Natural killer cell treated with Interleukin-12 subunit alpha and Interleukin-12 subunit beta and Interleukin-15 and Interleukin-18, amount 100 ng/mL, for 72 hours (primary cell): ENCODE results near the gene TNFSF10. TPM values are rescaled to one million over a fixed set of nuclear protein-coding genes. Genes with fewer than 3 reads are reported as not detected.

Source experiments
- ATAC-seq, 2 donors: fragments of 150-1000 bp; cut with Tn5 transposase in 1 of 2; sonication (Bioruptor Pico), chemical (Tn5 transposase) in 1 of 2; 2 replicates each; pipeline ENCODE4 v1.10.0; 2021
- DNase-seq: peaks from one replicate; pipeline ENCODE4 v3.0.0; 2022; ENCODE audit warnings: low spot score
- H3K27ac Mint-ChIP-seq, 2 donors: 1 replicate in 1 of 2; 2 replicates in 1 of 2; pipeline ENCODE4 v1.8.0; 2022; ENCODE audit warnings: mixed read lengths in 2 of 2, mild to moderate bottlenecking in 1 of 2, moderate library complexity in 1 of 2
- H3K27me3 Mint-ChIP-seq, 2 donors: 1 replicate in 1 of 2; 2 replicates in 1 of 2; pipeline ENCODE4 v1.8.0; 2022; ENCODE audit warnings: mixed read lengths in 2 of 2
- H3K36me3 Mint-ChIP-seq: one replicate; pipeline ENCODE4 v1.8.0; 2022; ENCODE audit warnings: mixed read lengths
- H3K4me1 Mint-ChIP-seq, 2 donors: 1 replicate in 1 of 2; 2 replicates in 1 of 2; pipeline ENCODE4 v1.8.0; 2022; ENCODE audit warnings: low read depth in 2 of 2, mixed read lengths in 2 of 2, mild to moderate bottlenecking in 1 of 2
- H3K4me3 Mint-ChIP-seq: one replicate; pipeline ENCODE4 v1.8.0; 2022; ENCODE audit warnings: mixed read lengths
- H3K9me3 Mint-ChIP-seq: 2 replicates; pipeline ENCODE4 v1.8.0; 2022; ENCODE audit warnings: mixed read lengths
- total RNA-seq, 2 donors: library from RNA; stranded (reverse); gene quantifications; one replicate each; pipeline ENCODE4 v1.2.3, GENCODE V29; 2022

Gene TNFSF10
- total RNA-seq, 2 donors from 2014 or later = 111 to 321 TPM

- H3K27me3 Mint-ChIP-seq = no peaks in the 10 kb centered on the region
- ATAC-seq (no peak), DNase-seq (no peak)
- peaks cover 32 to 58% of the 10 kb centered on the region in 2 donors for H3K4me1 Mint-ChIP-seq
- no peaks in the 10 kb centered on the region for H3K36me3 Mint-ChIP-seq
- H3K9me3 Mint-ChIP-seq = no peaks in the 10 kb centered on the region
- no peak overlapping the region for H3K4me3 Mint-ChIP-seq
- peak overlapping the region in 1 of 2 donors; percentile 11 for H3K27ac Mint-ChIP-seq
Measured at GRCh38 chr3:172553526-172554252, 30.5 kb upstream of the TNFSF10 start.

- Mint-ChIP-seq H3K27me3 (no peaks in the 10 kb centered on the region), H3K4me3 (no peak overlapping the region), H3K9me3 (no peaks in the 10 kb centered on the region), H3K27ac (peak overlapping the region in 1 of 2 donors; percentile 92), H3K36me3 (no peaks in the 10 kb centered on the region), H3K4me1 (peaks cover 22 to 59% of the 10 kb centered on the region in 2 donors)
- no peak for DNase-seq
- ATAC-seq = no peak
Measured at GRCh38 chr3:172552607-172553006, 29.4 kb upstream of the TNFSF10 start.

- Mint-ChIP-seq H3K27me3 (no peaks in the 10 kb centered on the region), H3K4me3 (no peak overlapping the region), H3K4me1 (peaks cover 15 to 52% of the 10 kb centered on the region in 2 donors), H3K9me3 (no peaks in the 10 kb centered on the region), H3K36me3 (no peaks in the 10 kb centered on the region), H3K27ac (peak overlapping the region; percentile 77 to 92)
- DNase-seq (no peak), ATAC-seq (no peak)
Measured at GRCh38 chr3:172551874-172552273, 28.6 kb upstream of the TNFSF10 start.

- Mint-ChIP-seq H3K27ac (peak overlapping the region; percentile 77 to 92), H3K4me3 (peak overlapping the region; percentile 41), H3K27me3 (no peaks in the 10 kb centered on the region), H3K4me1 (peaks cover 21 to 51% of the 10 kb centered on the region in 2 donors), H3K9me3 (no peaks in the 10 kb centered on the region), H3K36me3 (no peaks in the 10 kb centered on the region)
- DNase-seq (peak; percentile 78), ATAC-seq (peak; percentile 97 to 100)
Measured at GRCh38 chr3:172550347-172550943, 27.2 kb upstream of the TNFSF10 start.

- H3K27ac Mint-ChIP-seq = peak overlapping the region; percentile 40 to 91
- H3K9me3 Mint-ChIP-seq = no peaks in the 10 kb centered on the region
- no peaks in the 10 kb centered on the region for H3K36me3 Mint-ChIP-seq
- DNase-seq (no peak), ATAC-seq (no peak)
- H3K4me1 Mint-ChIP-seq = peaks cover 24 to 51% of the 10 kb centered on the region in 2 donors
- H3K4me3 Mint-ChIP-seq = no peak overlapping the region
- H3K27me3 Mint-ChIP-seq = no peaks in the 10 kb centered on the region
Measured at GRCh38 chr3:172549144-172549543, 25.9 kb upstream of the TNFSF10 start.

GRCh38 chr3:172546628-172547214 lies 23.5 kb upstream of the TNFSF10 start:
- no peaks in the 10 kb centered on the region for H3K36me3 Mint-ChIP-seq
- H3K4me1 Mint-ChIP-seq = peaks cover 26 to 35% of the 10 kb centered on the region in 2 donors
- H3K4me3 Mint-ChIP-seq = peak overlapping the region; percentile 38
- DNase-seq = no peak
- no peaks in the 10 kb centered on the region for H3K27me3 Mint-ChIP-seq
- peak in 1 of 2 donors; percentile 16 for ATAC-seq
- peak overlapping the region; percentile 73 to 91 for H3K27ac Mint-ChIP-seq
- no peaks in the 10 kb centered on the region for H3K9me3 Mint-ChIP-seq

GRCh38 chr3:172546105-172546504 lies 22.9 kb upstream of the TNFSF10 start:
- ATAC-seq = no peak
- peaks cover 21 to 29% of the 10 kb centered on the region in 2 donors for H3K4me1 Mint-ChIP-seq

GRCh38 chr3:172544404-172544803 lies 21.2 kb upstream of the TNFSF10 start:
- Mint-ChIP-seq H3K4me1 (peaks cover 13 to 22% of the 10 kb centered on the region in 2 donors), H3K36me3 (no peaks in the 10 kb centered on the region)

More at GRCh38 chr3:172546105-172546504, 22.9 kb upstream of the TNFSF10 start:
- Mint-ChIP-seq H3K27me3 (no peaks in the 10 kb centered on the region), H3K9me3 (no peaks in the 10 kb centered on the region), H3K4me3 (no peak overlapping the region), H3K27ac (peak overlapping the region; percentile 73 to 91), H3K36me3 (no peaks in the 10 kb centered on the region)
- no peak for DNase-seq

GRCh38 chr3:172543884-172544283 lies 20.7 kb upstream of the TNFSF10 start:
- ATAC-seq (no peak), DNase-seq (no peak)
- Mint-ChIP-seq H3K4me1 (peaks cover 18 to 23% of the 10 kb centered on the region in 2 donors), H3K27me3 (no peaks in the 10 kb centered on the region), H3K9me3 (no peaks in the 10 kb centered on the region), H3K36me3 (no peaks in the 10 kb centered on the region), H3K27ac (peak overlapping the region in 1 of 2 donors; percentile 18), H3K4me3 (no peak overlapping the region)

More at GRCh38 chr3:172544404-172544803, 21.2 kb upstream of the TNFSF10 start:
- H3K9me3 Mint-ChIP-seq = no peaks in the 10 kb centered on the region
- no peak overlapping the region for H3K4me3 Mint-ChIP-seq
- ATAC-seq (no peak), DNase-seq (no peak)
- no peaks in the 10 kb centered on the region for H3K27me3 Mint-ChIP-seq
- peak overlapping the region in 1 of 2 donors; percentile 18 for H3K27ac Mint-ChIP-seq

- Mint-ChIP-seq H3K27ac (no peak overlapping the region), H3K36me3 (no peaks in the 10 kb centered on the region), H3K4me1 (peaks cover 22 to 25% of the 10 kb centered on the region in 2 donors), H3K4me3 (no peak overlapping the region), H3K27me3 (no peaks in the 10 kb centered on the region), H3K9me3 (no peaks in the 10 kb centered on the region)
- no peak for DNase-seq
- no peak for ATAC-seq
Measured at GRCh38 chr3:172543419-172543818, 20.2 kb upstream of the TNFSF10 start.

GRCh38 chr3:172542999-172543398 lies 19.8 kb upstream of the TNFSF10 start:
- no peaks in the 10 kb centered on the region for H3K36me3 Mint-ChIP-seq
- H3K9me3 Mint-ChIP-seq = no peaks in the 10 kb centered on the region
- DNase-seq (no peak), ATAC-seq (no peak)
- no peak overlapping the region for H3K4me3 Mint-ChIP-seq
- H3K27ac Mint-ChIP-seq = no peak overlapping the region
- no peaks in the 10 kb centered on the region for H3K27me3 Mint-ChIP-seq
- H3K4me1 Mint-ChIP-seq = peaks cover 26 to 27% of the 10 kb centered on the region in 2 donors

- ATAC-seq = no peak
- DNase-seq = no peak
- Mint-ChIP-seq H3K27me3 (no peaks in the 10 kb centered on the region), H3K36me3 (no peaks in the 10 kb centered on the region), H3K4me1 (peaks cover 34 to 36% of the 10 kb centered on the region in 2 donors), H3K27ac (no peak overlapping the region), H3K4me3 (no peak overlapping the region), H3K9me3 (no peaks in the 10 kb centered on the region)
Measured at GRCh38 chr3:172541945-172542488, 18.8 kb upstream of the TNFSF10 start.

- no peak for ATAC-seq
- no peak overlapping the region for H3K27ac Mint-ChIP-seq
- no peak for DNase-seq
- H3K4me3 Mint-ChIP-seq = no peak overlapping the region
- H3K36me3 Mint-ChIP-seq = no peaks in the 10 kb centered on the region
- no peaks in the 10 kb centered on the region for H3K9me3 Mint-ChIP-seq
- peaks cover 36 to 41% of the 10 kb centered on the region in 2 donors for H3K4me1 Mint-ChIP-seq
- no peaks in the 10 kb centered on the region for H3K27me3 Mint-ChIP-seq
Measured at GRCh38 chr3:172540049-172540448, 16.8 kb upstream of the TNFSF10 start.

- H3K36me3 Mint-ChIP-seq = no peaks in the 10 kb centered on the region
- H3K27me3 Mint-ChIP-seq = no peaks in the 10 kb centered on the region
- peak overlapping the region; percentile 67 to 88 for H3K27ac Mint-ChIP-seq
- H3K9me3 Mint-ChIP-seq = no peaks in the 10 kb centered on the region
- DNase-seq (no peak), ATAC-seq (no peak)
- H3K4me1 Mint-ChIP-seq = peaks cover 34 to 39% of the 10 kb centered on the region in 2 donors
- H3K4me3 Mint-ChIP-seq = no peak overlapping the region
Measured at GRCh38 chr3:172539273-172539672, 16.0 kb upstream of the TNFSF10 start.
